SK-N-SH (cell line): ENCODE measurements around the gene COL23A1. TPM values are rescaled to one million over a fixed set of nuclear protein-coding genes. Genes with fewer than 3 reads are reported as not detected.

Source experiments
- CTCF ChIA-PET: fragments of 300-600, 350-600 bp; formaldehyde crosslinking; extraction: SDS; loops from one replicate; lab custom pipeline; 2021; lab: Yijun Ruan, JAX
- POLR2A ChIA-PET: fragments of 350-600 bp; sonication (Branson Sonifier 250); formaldehyde crosslinking; extraction: SDS; loops from one replicate; lab custom pipeline; 2020; ENCODE audit warnings: antibody characterized with exemption, inconsistent platforms; lab: Yijun Ruan, JAX
- DNase-seq: peaks from one replicate; pipeline ENCODE4 v3.0.0; 2012
- H2AFZ ChIP-seq: fragments of 200-600 bp; sonication (generic); 2 replicates; pipeline ENCODE4 v1.8.1; 2016; ENCODE audit warnings: antibody characterized with exemption, mild to moderate bottlenecking, low read depth
- H3F3A ChIP-seq: fragments of 200-600 bp; sonication (generic); replicated peaks from 2 replicates; pipeline ENCODE3; 2016; ENCODE audit warnings: antibody characterized with exemption, mild to moderate bottlenecking; ENCODE audit not compliant: insufficient read depth
- H3K27ac ChIP-seq, 2 experiments: fragments of 200-500 bp in 1 of 2; fragments of 200-600 bp in 1 of 2; sonication (Bioruptor generic) in 1 of 2; sonication (generic), shearing (Covaris generic) in 1 of 2; 2 replicates each; pipeline versions ENCODE4 v1.5.1 to v1.6.1; 2014 to 2016; ENCODE audit warnings: low read depth in 2 of 2, inconsistent platforms in 1 of 2, low read length in 1 of 2, mild to moderate bottlenecking in 1 of 2, mixed read lengths in 1 of 2
- H3K27me3 ChIP-seq: fragments of 200-600 bp; sonication (generic), shearing (Covaris generic); 2 replicates; pipeline ENCODE4 v1.6.1; 2016; ENCODE audit warnings: mixed run types; ENCODE audit not compliant: insufficient read depth
- H3K36me3 ChIP-seq, 2 experiments: fragments of 200-500 bp in 1 of 2; fragments of 200-600 bp in 1 of 2; sonication (Bioruptor generic) in 1 of 2; sonication (generic) in 1 of 2; replicated peaks in 1 of 2; 2 replicates each; pipeline versions ENCODE3 to v1.5.1; 2014 to 2016; ENCODE audit warnings: low read length in 1 of 2, mild to moderate bottlenecking in 1 of 2; ENCODE audit not compliant: insufficient read depth in 2 of 2, control insufficient read depth in 1 of 2
- H3K4me1 ChIP-seq, 2 experiments: fragments of 200-500 bp in 1 of 2; fragments of 200-600 bp in 1 of 2; sonication (Bioruptor generic) in 1 of 2; sonication (generic), shearing (Covaris generic) in 1 of 2; 2 replicates each; pipeline versions ENCODE4 v1.5.1 to v1.6.1; 2014 to 2016; ENCODE audit warnings: low read depth in 1 of 2, low read length in 1 of 2, mixed run types in 1 of 2; ENCODE audit not compliant: insufficient read depth in 2 of 2, control insufficient read depth in 1 of 2
- H3K4me2 ChIP-seq: fragments of 200-600 bp; sonication (generic), shearing (Covaris generic); 2 replicates; pipeline ENCODE4 v1.6.1; 2017; ENCODE audit warnings: mixed run types
- H3K4me3 ChIP-seq, 2 experiments: fragments of 200-500 bp in 1 of 2; fragments of 200-600 bp in 1 of 2; sonication (Bioruptor generic) in 1 of 2; sonication (generic), shearing (Covaris generic) in 1 of 2; 2 replicates each; pipeline versions ENCODE4 v1.5.1 to v1.8.1; 2014 to 2016; ENCODE audit warnings: low read depth in 2 of 2, inconsistent platforms in 1 of 2, low read length in 1 of 2, mild to moderate bottlenecking in 1 of 2, mixed read lengths in 1 of 2, moderate library complexity in 1 of 2
- H3K79me2 ChIP-seq: fragments of 200-600 bp; sonication (generic); 2 replicates; pipeline ENCODE4 v1.8.1; 2017; ENCODE audit warnings: mild to moderate bottlenecking; ENCODE audit not compliant: insufficient read depth
- H3K9ac ChIP-seq: fragments of 200-600 bp; sonication (generic); 2 replicates; pipeline ENCODE4 v1.6.1; 2017; ENCODE audit warnings: mixed run types
- H3K9me2 ChIP-seq: fragments of 200-600 bp; sonication (generic); 2 replicates; pipeline ENCODE4 v1.6.1; 2017; ENCODE audit warnings: mixed run types
- H3K9me3 ChIP-seq: fragments of 200-600 bp; sonication (generic); 2 replicates; pipeline ENCODE4 v1.6.1; 2017; ENCODE audit warnings: mixed run types, mild to moderate bottlenecking, moderate library complexity
- H4K20me1 ChIP-seq: fragments of 200-600 bp; sonication (generic); 2 replicates; pipeline ENCODE4 v1.6.1; 2017; ENCODE audit warnings: mild to moderate bottlenecking, mixed run types; ENCODE audit not compliant: insufficient read depth
- CHD2 ChIP-seq: fragments of 150-350 bp; IDR thresholded peaks from 2 replicates; pipeline ENCODE4 v1.6.1; 2018; ENCODE audit warnings: low read length; ENCODE audit not compliant: partially characterized antibody
- ELF1 ChIP-seq: IDR thresholded peaks from 2 replicates; pipeline ENCODE4 v1.4.0; 2012
- EP300 ChIP-seq, 2 experiments: IDR thresholded peaks; 2 replicates each; pipeline versions ENCODE4 v1.4.0 to v1.6.1; 2012; ENCODE audit warnings: borderline replicate concordance in 1 of 2, low read depth in 1 of 2, low read length in 1 of 2
- EZH2phosphoT487 ChIP-seq: fragments of 200-600 bp; sonication (generic); IDR thresholded peaks from 2 replicates; pipeline ENCODE4 v1.6.1; 2017; ENCODE audit warnings: low read depth, mixed run types, mild to moderate bottlenecking, antibody characterized with exemption, moderate library complexity, borderline replicate concordance
- FOSL2 ChIP-seq: IDR thresholded peaks from 2 replicates; pipeline ENCODE4 v1.4.0; 2012; ENCODE audit warnings: low read depth, mild to moderate bottlenecking, moderate library complexity, borderline replicate concordance
- FOXJ3 ChIP-seq: sonication (generic); formaldehyde crosslinking; IDR thresholded peaks from 2 replicates; pipeline ENCODE4 v1.5.1; 2020; ENCODE audit warnings: mild to moderate bottlenecking, missing genetic modification reagents
- FOXM1 ChIP-seq: IDR thresholded peaks from 2 replicates; pipeline ENCODE4 v1.4.0; 2012; ENCODE audit warnings: low read depth, mild to moderate bottlenecking
- GABPA ChIP-seq: IDR thresholded peaks from 2 replicates; pipeline ENCODE4 v1.4.0; 2012; ENCODE audit warnings: low read depth, mild to moderate bottlenecking
- GATA2 ChIP-seq: sonication (generic); formaldehyde crosslinking; IDR thresholded peaks from 2 replicates; pipeline ENCODE4 v1.5.0; 2020; ENCODE audit warnings: mild to moderate bottlenecking, missing genetic modification reagents
- JUND ChIP-seq: IDR thresholded peaks from 2 replicates; pipeline ENCODE4 v1.4.0; 2012
- MAX ChIP-seq: IDR thresholded peaks from 2 replicates; pipeline ENCODE4 v1.4.0; 2012; ENCODE audit warnings: low read depth
- NFIC ChIP-seq: IDR thresholded peaks from 2 replicates; pipeline ENCODE4 v1.4.0; 2012; ENCODE audit warnings: borderline replicate concordance
- PBX3 ChIP-seq: IDR thresholded peaks from 2 replicates; pipeline ENCODE4; 2012
- POLR2AphosphoS5 ChIP-seq: IDR thresholded peaks from 2 replicates; pipeline ENCODE4 v1.6.1; 2012; ENCODE audit warnings: low read depth, low read length
- RCOR1 ChIP-seq: fragments of 150-350 bp; IDR thresholded peaks from 2 replicates; pipeline ENCODE4 v1.6.1; 2017; ENCODE audit warnings: antibody characterized with exemption, low read length
- REST ChIP-seq: IDR thresholded peaks from 2 replicates; pipeline ENCODE4 v1.6.1; 2012; ENCODE audit warnings: mild to moderate bottlenecking, low read depth, low read length, moderate library complexity
- RFX5 ChIP-seq: IDR thresholded peaks from 2 replicates; pipeline ENCODE4 v1.6.1; 2012; ENCODE audit warnings: mild to moderate bottlenecking, improper control_type of control experiment, low read length
- RXRA ChIP-seq: IDR thresholded peaks from 2 replicates; pipeline ENCODE4 v1.4.0; 2012; ENCODE audit warnings: low read depth, mild to moderate bottlenecking, borderline replicate concordance
- SIN3A ChIP-seq: IDR thresholded peaks from 2 replicates; pipeline ENCODE4 v1.6.1; 2012; ENCODE audit warnings: low read depth, mild to moderate bottlenecking, low read length, moderate library complexity, borderline replicate concordance
- SMC3 ChIP-seq: IDR thresholded peaks from 2 replicates; pipeline ENCODE4 v1.6.1; 2012; ENCODE audit warnings: low read depth, low read length, improper control_type of control experiment
- TAF1 ChIP-seq: IDR thresholded peaks from 2 replicates; pipeline ENCODE4 v1.6.1; 2012; ENCODE audit warnings: low read depth, mild to moderate bottlenecking, low read length, moderate library complexity, borderline replicate concordance
- USF2 ChIP-seq: fragments of 150-350 bp; IDR thresholded peaks from 2 replicates; pipeline ENCODE4 v1.6.1; 2017; ENCODE audit warnings: antibody characterized with exemption, low read length, low read depth, borderline replicate concordance
- ZBTB33 ChIP-seq: IDR thresholded peaks from 2 replicates; pipeline ENCODE4 v1.4.0; 2012; ENCODE audit warnings: low read depth, borderline replicate concordance
- WGBS: methylation state at CpG from one replicate; pipeline ENCODE4 v1.1.6; 2017; ENCODE audit warnings: low lambda C conversion rate; 5-methylcytosine and 5-hydroxymethylcytosine counted together
- polyA plus RNA-seq, 3 experiments: library from polyadenylated mRNA; depleted of rRNA; stranded (reverse); fragments of >200 nt; gene quantifications; 2 replicates each; pipeline ENCODE4 v1.2.3, GENCODE V29; 2012

COL23A1 gene
- polyA plus RNA-seq, 1 of the 3 experiments (the other 2 are of a cell fraction): 0.10 TPM

- TF ChIP-seq ZBTB33: no peak
- TF ChIP-seq FOSL2: no peak
- TF ChIP-seq GABPA: no peak
- TF ChIP-seq GATA2 (CRISPR knock-in tag): no peak
- no peak for TF ChIP-seq RFX5
- TF ChIP-seq POLR2AphosphoS5: no peak
- no peak for TF ChIP-seq PBX3
- no peak for TF ChIP-seq FOXJ3 (CRISPR knock-in tag)
- no peak for TF ChIP-seq EZH2phosphoT487
- no peak for TF ChIP-seq TAF1
Measured at GRCh38 chr5:178421699-178422399, 168.3 kb downstream of the COL23A1 start (continued).

GRCh38 chr5:178421128-178421527, 169.1 kb downstream of the COL23A1 start:
- Histone ChIP-seq H3K4me2 (no peak overlapping the region), H3F3A (no peaks in the 10 kb centered on the region), H3K27ac (peak overlapping the region in 1 of 2 experiments; percentile 30; a peak in 1 of 4 replicates), H3K9me3 (no peaks in the 10 kb centered on the region), H2AFZ (no peak overlapping the region), H3K4me3 (no peak overlapping the region), H3K4me1 (peaks cover 0 to 71% of the 10 kb centered on the region in 2 experiments; a peak in 1 of 4 replicates), H3K9me2 (no peaks in the 10 kb centered on the region), H4K20me1 (no peaks in the 10 kb centered on the region), H3K9ac (no peak overlapping the region), H3K36me3 (no peaks in the 10 kb centered on the region), H3K79me2 (no peaks in the 10 kb centered on the region), H3K27me3 (no peaks in the 10 kb centered on the region)
- DNase-seq: no peak
- POLR2A ChIA-PET: no interaction called here
- 38% methylated on average over 5 of the region's 5 CpGs for WGBS
- CTCF ChIA-PET: interaction anchor here (1.0 to 1.5 kb wide), 2 partner anchors 14 to 140 kb away, joined by 4 to 5 read pairs; no protein-coding TSS in a partner anchor
- TF ChIP-seq USF2 (no peak), RCOR1 (no peak), FOXM1 (no peak), MAX (no peak), RXRA (no peak), NFIC (no peak), SMC3 (no peak), EP300 (IDR thresholded peaks at IDR 0.05; ENCODE audit: borderline replicate concordance in 1 of 2, low read depth in 1 of 2, low read length in 1 of 2) (no peak), ELF1 (no peak), JUND (no peak), POLR2AphosphoS5 (no peak), SIN3A (no peak), CHD2 (no peak), REST (no peak), FOSL2 (no peak)
